Retinal pigment epithelial cell (primary cell): ENCODE measurements around the gene NOX5.

Experiments
- DNase-seq: peaks from one replicate; pipeline ENCODE4 v3.0.0-alpha.2; 2010; ENCODE audit warnings: low read depth
- H3K4me3 ChIP-seq: 2 replicates; pipeline ENCODE4 v1.5.1; 2011; ENCODE audit warnings: mild to moderate bottlenecking, low read length, control low read depth, moderate library complexity
- CTCF ChIP-seq: conservative IDR thresholded peaks from 2 replicates; pipeline ENCODE4 v1.5.1; 2011; ENCODE audit warnings: low read depth, low read length, control low read depth, inconsistent platforms

NOX5 gene

GRCh38 chr15:69090197-69090948 is 75.9 kb downstream of the NOX5 start:
- no peak for TF ChIP-seq CTCF
- no peak overlapping the region for H3K4me3 ChIP-seq
- DNase-seq, result no peak

- DNase-seq, result no peak
- no peak overlapping the region for H3K4me3 ChIP-seq
- no peak for TF ChIP-seq CTCF
Measured at GRCh38 chr15:69091654-69092053, 77.2 kb downstream of the NOX5 start.

GRCh38 chr15:69092159-69092558 is 77.7 kb downstream of the NOX5 start:
- no peak for TF ChIP-seq CTCF
- no peak for DNase-seq

GRCh38 chr15:69093127-69093526 is 78.6 kb downstream of the NOX5 start:
- no peak overlapping the region for H3K4me3 ChIP-seq
- no peak for DNase-seq
- no peak for TF ChIP-seq CTCF

More at GRCh38 chr15:69092159-69092558, 77.7 kb downstream of the NOX5 start:
- no peak overlapping the region for H3K4me3 ChIP-seq

- no peak for DNase-seq
- no peak for TF ChIP-seq CTCF
- H3K4me3 ChIP-seq, result no peak overlapping the region
Measured at GRCh38 chr15:69093614-69094013, 79.1 kb downstream of the NOX5 start.

- no peak for DNase-seq
- H3K4me3 ChIP-seq, result no peak overlapping the region
- TF ChIP-seq CTCF, result no peak
Measured at GRCh38 chr15:69094124-69094921, 79.8 kb downstream of the NOX5 start.

- no peak for DNase-seq
- no peak for TF ChIP-seq CTCF
- H3K4me3 ChIP-seq, result no peak overlapping the region
Measured at GRCh38 chr15:69095274-69095673, 80.8 kb downstream of the NOX5 start.
